GM12872 (cell line): Measurements from ENCODE around the gene RUVBL2.

Source experiments
- TF ChIP-seq, protein P1 (sequence below): IDR thresholded peaks from 3 replicates; pipeline ENCODE4 v1.5.1; 2011; ENCODE audit warnings: low read depth, mild to moderate bottlenecking, low read length, moderate library complexity; ENCODE audit not compliant: insufficient read depth

RUVBL2 gene

DNA sequence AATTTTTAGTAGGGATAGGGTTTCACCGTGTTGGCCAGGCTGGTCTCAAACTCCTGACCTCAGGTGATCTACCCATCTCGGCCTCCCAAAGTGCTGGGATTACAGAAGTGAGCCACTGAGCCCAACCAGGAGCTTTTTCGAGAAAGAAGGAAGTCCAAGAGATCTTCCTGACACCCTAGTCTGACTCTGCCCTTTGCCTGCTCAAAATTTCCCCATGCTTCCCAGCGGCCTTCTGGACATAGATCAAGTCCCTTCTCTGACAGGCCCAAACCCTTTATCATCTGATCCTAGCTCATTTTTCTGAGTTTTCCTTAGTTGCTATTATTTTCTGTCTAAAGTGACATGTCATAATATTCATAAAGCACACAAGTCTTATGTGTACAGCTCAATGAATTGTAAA is 40.5 kb upstream of the RUVBL2 start:
- TF ChIP-seq, protein P1, sequence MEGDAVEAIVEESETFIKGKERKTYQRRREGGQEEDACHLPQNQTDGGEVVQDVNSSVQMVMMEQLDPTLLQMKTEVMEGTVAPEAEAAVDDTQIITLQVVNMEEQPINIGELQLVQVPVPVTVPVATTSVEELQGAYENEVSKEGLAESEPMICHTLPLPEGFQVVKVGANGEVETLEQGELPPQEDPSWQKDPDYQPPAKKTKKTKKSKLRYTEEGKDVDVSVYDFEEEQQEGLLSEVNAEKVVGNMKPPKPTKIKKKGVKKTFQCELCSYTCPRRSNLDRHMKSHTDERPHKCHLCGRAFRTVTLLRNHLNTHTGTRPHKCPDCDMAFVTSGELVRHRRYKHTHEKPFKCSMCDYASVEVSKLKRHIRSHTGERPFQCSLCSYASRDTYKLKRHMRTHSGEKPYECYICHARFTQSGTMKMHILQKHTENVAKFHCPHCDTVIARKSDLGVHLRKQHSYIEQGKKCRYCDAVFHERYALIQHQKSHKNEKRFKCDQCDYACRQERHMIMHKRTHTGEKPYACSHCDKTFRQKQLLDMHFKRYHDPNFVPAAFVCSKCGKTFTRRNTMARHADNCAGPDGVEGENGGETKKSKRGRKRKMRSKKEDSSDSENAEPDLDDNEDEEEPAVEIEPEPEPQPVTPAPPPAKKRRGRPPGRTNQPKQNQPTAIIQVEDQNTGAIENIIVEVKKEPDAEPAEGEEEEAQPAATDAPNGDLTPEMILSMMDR: no peak

DNA sequence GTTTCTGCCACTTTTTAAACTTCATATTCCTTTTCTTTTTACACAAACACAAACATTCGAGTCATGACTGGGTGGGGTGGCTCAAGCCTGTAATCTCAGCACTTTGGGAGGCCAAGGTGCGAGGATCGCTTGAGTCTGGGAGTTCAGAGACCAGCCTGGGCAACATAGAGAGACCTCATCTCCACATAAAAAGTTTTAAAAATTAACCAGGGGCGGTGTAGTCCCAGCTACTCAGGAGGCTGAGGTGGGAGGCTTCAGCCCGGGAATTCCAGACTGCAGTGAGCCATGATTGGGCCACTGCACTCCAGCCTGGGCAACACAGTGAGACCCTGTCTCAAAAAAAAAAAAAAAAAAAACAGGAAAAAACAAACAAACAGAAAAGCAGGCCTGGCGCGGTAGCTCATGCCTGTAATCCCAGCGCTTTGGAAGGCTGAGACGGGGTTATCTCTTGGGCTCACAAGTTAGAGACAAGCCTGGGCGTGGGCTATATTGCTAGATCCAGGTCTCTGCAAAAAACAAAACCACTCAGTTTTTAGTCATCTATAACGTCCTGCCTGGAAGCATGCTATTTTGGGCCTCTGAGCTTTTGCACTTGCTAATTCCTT is 39.6 kb upstream of the RUVBL2 start:
- TF ChIP-seq, protein P1: no peak

DNA sequence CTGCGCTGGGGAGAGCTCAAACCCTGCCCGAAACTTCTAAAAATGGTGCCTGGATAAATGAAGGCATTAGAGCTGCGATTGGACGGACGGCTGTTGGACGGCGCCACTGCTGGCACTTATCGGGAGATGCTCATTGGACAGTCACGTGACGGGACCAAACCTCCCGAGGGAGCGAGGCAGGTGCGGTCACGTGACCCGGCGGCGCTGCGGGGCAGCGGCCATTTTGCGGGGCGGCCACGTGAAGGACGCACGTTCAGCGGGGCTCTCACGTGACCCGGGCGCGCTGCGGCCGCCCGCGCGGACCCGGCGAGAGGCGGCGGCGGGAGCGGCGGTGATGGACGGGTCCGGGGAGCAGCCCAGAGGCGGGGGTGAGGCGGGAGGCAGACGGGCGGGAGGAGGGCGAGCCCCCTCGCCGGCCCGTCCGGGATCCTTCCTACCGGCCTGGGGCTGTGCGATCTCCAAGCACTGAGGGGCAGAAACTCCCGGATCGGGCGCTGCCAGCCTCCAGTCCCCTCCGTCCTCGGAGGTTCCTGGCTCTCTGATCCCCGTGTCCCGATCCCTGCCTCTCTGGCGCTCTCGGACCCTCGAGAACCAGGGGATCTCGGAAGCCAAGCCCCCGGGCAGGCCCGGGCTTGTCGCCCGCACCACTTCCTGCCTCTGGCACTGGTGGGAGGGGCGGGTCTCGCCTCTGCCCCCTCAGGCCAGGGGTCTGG is 38.9 kb upstream of the RUVBL2 start, which contains the start of gene BAX:
TSS of gene BAX (plus strand) at position 281 of the 713 bp plus-strand sequence. CDS start at position 335, 54 bp downstream.
- TF ChIP-seq, protein P1: peak; percentile 8; the same call in 1 of the 3 replicates

DNA sequence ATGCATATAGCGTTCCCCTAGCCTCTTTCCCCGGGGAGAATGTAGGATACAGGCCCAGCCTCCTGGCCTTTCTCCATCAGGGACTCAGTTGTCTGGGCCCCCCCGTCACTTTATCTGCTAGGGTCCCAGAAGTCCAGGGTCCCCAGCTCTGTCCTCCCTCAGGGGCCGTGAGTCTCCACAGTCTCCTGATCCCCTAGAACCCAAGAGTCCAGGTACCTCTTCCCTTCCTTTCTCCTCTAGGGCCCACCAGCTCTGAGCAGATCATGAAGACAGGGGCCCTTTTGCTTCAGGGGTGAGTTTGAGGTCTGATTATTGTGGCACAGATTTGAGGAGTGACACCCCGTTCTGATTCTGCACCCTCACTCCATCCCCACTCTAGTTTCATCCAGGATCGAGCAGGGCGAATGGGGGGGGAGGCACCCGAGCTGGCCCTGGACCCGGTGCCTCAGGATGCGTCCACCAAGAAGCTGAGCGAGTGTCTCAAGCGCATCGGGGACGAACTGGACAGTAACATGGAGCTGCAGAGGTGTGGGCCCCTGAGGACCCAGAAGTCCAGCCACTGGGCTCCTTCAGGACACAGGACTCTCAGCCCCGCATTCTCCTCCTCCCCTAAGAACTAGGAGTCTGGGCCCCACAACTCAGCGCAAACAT is 38.3 kb upstream of the RUVBL2 start:
- TF ChIP-seq, protein P1: no peak

DNA sequence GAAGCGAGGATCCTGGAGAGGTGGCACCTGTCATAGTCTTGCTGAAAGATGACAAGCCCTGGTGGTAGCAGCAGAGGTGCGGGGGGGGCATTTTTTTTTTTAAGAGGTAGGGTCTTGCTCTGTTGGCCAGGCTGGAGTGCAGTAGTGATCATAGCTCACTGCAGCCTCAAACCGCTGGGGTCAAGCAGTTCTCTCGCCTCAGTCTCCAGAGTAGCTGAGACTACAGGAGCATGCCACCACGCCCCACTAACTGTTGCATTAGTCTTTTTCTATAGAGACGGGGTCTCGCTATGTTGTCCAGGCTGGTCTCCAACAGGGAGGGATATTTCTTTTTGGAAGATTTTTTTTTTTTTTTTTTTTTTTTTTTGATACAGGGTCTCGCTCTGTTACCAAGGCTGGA is 35.7 kb upstream of the RUVBL2 start:
- TF ChIP-seq, protein P1: no peak

DNA sequence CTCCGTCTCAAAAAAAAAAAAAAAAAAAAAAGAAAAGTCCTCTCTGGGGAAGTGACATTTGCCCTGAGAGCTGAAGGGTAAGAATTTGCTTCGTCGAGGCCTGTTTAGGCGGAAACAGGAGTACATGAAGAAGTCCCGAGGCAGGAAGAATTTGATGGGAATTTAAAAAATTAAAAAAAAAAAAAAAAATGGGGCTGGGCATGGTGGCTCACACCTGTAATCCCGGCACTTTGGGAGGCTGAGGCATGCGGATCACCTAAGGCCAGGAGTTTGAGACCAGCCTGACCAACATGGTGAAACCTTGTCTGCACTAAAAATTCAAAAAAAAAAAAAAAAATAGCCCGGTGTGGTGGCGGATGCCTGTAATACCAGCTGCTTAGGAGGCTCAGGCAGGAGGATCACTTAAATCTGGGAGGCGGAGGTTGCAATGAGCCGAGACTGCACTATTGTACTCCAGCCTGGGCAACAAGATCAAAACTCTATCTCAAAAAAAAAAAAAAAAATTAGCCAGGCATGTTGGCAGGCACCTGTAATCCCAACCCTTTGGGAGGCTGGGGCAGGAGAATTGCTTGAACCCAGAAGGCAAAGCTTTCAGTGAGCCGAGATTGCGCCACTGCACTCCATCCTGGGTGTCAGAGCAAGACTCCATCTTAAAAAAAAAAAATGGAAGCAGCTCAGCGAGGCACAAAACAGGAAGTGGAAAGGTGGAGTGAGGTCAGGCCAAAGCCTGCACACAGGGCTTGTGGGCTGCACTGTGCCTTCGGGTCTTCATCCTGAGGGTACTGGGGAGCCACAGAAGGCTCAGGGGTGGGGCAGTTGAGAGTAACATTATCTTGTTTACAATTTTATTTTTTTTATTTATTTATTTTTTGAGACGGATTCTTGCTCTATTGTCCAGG is 34.1 kb upstream of the RUVBL2 start:
- TF ChIP-seq, protein P1: no peak
